Jurkat, Clone E6-1 (cell line): ENCODE results near the gene STBD1.
"Not testable (repeated sequence)": the region's sequence is repeated elsewhere in the genome, so short reads cannot be mapped to it uniquely, and the experiment has no call there.

Experiments
- DNase-seq: peaks from one replicate; pipeline ENCODE4 v3.0.0-alpha.2; 2011; ENCODE audit warnings: low read depth, low spot score
- H3K4me3 ChIP-seq: 2 replicates; pipeline ENCODE4 v1.5.1; 2011; ENCODE audit warnings: mild to moderate bottlenecking, low read length, control low read depth, moderate library complexity

The STBD1 gene

DNA sequence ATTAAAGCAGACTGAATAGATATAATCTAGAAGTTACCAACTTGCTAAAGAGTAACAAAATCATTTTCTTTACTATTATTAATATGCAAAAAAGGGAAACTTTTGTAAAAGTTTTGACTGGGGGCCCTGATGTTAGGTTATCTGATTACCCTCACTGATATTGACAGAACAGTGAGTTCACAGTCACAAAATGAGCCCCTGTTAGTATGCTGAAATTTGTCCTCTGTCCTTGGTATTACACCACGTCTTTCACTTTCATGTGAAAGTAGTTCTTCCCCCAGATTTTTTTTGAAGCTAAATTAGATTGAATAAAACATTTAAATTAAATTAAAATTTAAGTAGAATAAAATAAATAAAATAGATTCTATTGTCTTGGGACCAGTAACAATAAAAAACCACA lies 5.9 kb downstream of the STBD1 start:
- H3K4me3 ChIP-seq: no peak overlapping the region
- DNase-seq: no peak

- DNase-seq: no peak
- H3K4me3 ChIP-seq: no peak overlapping the region
Measured at GRCh38 chr4:76313547-76313946, 7.0 kb downstream of the STBD1 start.

GRCh38 chr4:76315267-76315918 lies 8.9 kb downstream of the STBD1 start:
- H3K4me3 ChIP-seq: no peak overlapping the region
- DNase-seq: no peak

- no peak overlapping the region for H3K4me3 ChIP-seq
- no peak for DNase-seq
Measured at GRCh38 chr4:76316131-76316530, 9.6 kb downstream of the STBD1 start.

DNA sequence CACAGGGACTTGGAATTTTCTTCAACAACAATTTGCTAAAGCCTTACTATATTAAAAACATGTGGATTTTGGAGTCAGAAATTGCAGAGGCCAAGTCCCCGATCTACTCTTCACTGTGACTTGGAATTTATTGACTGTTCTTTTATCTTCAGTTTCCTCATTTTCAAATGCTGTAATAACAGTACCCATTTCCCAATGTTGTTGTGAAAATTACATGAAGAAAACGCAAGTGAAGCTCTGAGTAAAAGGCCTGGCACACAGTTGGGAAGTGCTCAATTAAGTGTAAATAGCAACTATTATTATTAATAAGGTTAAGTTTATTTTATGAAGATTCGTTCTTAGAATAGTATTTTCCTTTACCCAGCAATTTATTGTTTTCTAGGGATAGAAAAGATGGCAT lies 15.7 kb downstream of the STBD1 start:
- no peak for DNase-seq
- no peak overlapping the region for H3K4me3 ChIP-seq

- DNase-seq: no peak
- H3K4me3 ChIP-seq: no peak overlapping the region
Measured at GRCh38 chr4:76325072-76325471, 18.5 kb downstream of the STBD1 start.

DNA sequence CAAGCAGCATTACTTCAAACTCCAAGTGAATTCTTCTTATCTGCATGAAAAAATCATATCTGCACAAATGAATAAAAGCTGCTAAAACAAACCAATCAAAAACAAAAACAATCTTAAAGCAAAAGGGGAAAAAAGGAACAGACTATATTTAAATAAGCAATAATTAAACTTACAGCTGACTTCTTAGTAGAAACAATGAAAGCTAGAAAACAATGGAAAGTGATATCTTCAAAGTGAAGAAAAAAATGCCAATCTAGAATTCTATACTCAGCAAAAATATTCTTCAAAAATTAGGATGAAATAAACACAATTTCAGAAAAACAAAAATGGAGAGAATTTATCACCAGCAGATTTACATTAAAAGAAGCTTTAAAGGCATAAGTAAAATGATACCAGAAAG lies 20.0 kb downstream of the STBD1 start:
- no peak for DNase-seq
- no peak overlapping the region for H3K4me3 ChIP-seq

- DNase-seq: no peak
- H3K4me3 ChIP-seq: no peak overlapping the region
Measured at GRCh38 chr4:76334885-76335284, 28.4 kb downstream of the STBD1 start.

- no peak for DNase-seq
- no peak overlapping the region for H3K4me3 ChIP-seq
Measured at GRCh38 chr4:76339364-76339763, 32.8 kb downstream of the STBD1 start.

- DNase-seq: no peak
- no peak overlapping the region for H3K4me3 ChIP-seq
Measured at GRCh38 chr4:76341063-76341462, 34.5 kb downstream of the STBD1 start.

DNA sequence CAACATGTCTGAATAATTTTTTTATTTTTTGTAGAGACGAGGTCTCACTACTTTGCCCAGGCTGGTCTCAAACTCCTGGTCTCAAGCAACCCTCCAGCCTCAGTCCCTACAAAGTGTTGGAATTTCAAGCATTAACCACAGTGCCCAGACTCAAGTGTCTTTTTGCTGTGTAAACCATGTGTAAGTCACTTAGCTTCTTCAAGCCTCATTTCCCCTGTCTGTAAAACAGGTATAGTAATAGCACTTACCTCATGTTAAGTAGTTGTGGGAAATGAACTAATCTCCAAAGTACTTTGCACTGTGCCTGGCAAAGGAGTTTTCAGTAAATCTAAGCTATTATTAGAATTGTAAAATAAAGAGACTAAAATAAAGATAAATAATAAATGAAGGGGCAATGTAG lies 35.7 kb downstream of the STBD1 start:
- DNase-seq: no peak

DNA sequence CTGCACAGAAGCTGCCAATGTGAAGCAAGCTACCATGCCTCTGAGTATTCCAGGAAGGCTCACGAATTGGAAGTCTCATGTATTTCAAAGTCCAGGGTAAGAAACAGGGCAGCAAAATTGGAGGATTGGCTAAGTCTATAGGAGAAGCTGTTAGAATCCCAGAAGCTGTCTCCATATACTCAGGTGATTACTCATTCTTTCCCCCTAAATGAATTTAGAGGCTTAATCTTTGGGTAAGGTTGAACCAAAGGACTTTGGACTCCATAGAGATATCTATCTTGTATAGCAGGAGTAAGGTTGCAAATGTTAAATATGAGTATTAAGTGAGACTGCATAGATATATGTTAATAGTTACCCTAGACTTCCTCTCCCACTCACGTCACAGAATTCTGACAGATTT lies 36.3 kb downstream of the STBD1 start:
- no peak overlapping the region for H3K4me3 ChIP-seq
- no peak for DNase-seq

More for the DNA sequence above, 35.7 kb downstream of the STBD1 start:
- H3K4me3 ChIP-seq: no peak overlapping the region

- no peak overlapping the region for H3K4me3 ChIP-seq
- DNase-seq: peak; percentile 61
Measured at GRCh38 chr4:76354517-76355473, 48.3 kb downstream of the STBD1 start.

DNA sequence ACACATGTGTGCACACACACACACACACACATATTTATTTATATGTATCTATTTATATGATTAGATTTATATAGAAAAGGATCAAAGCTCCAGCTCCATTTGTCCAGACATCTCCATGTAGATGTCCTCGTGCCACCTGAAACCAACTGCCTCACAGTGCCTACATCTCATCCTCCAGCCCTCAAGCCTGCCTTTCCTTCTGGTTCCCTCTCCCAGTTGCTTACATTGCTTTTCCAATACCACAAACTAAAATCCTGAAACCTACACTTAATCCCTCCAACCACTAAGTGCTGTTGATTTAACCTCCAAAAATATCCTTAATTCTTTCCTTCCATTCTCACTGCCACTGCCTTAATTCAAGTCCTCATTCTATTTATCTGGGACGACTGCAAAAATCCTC lies 51.4 kb downstream of the STBD1 start:
- DNase-seq: no peak
- no peak overlapping the region for H3K4me3 ChIP-seq

GRCh38 chr4:76359881-76360466 lies 53.4 kb downstream of the STBD1 start:
- not testable (repeated sequence) for DNase-seq, H3K4me3 ChIP-seq
